ENCODE results near the gene PTPRN2.
A peak's percentile ranks its signal among the peaks of the same experiment; 100 is the strongest.

PTPRN2 gene

DNA sequence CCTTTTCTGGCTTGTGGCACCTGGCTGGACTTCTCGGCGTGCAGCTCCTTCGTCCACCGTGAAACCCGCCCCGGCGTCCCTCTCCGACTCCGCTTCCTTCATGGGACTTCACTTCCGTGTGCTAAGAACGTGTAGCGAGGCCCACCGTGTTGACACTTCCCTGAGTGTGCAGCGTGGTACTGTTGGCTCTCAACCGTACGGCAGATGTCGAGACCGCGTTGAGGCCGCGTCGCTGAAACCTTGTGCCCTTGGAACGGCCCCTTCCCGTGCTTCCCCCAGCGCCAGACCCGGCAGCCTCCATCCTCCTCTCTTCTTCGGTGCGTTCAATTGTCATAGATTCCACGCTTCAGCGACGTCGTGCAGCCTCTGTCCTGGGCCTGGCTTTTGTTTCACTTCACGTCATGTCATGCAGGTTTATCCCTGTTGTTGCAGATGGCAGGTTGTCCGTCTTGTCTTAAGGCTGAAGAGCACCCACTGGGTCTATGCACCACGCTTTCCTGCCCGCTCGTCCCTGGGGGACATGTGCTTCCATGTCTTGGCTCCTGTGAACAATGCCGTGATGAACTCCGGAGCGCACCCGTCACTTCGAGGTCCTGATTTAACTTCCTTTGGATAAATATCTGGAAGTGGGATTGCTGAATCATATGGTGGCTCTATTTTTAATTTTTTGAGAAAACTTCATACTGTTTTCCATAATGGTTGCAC lies 785.5 kb downstream of the PTPRN2 start:
- H2BK15ac ChIP-seq (ENCODE audit: low read length), result peak overlapping the region; percentile 0
- H2AK5ac ChIP-seq (ENCODE audit: low read depth, low read length), result peak overlapping the region; percentile 65
- H3K36me3 ChIP-seq (replicated peaks in 1 of 2; ENCODE audit: control insufficient read depth in 2 of 2, insufficient read depth in 2 of 2, low read length in 2 of 2), result no peaks in the 10 kb centered on the region
- peak overlapping the region; percentile 61 for H2BK12ac ChIP-seq (ENCODE audit: low read length)
- H3K27ac ChIP-seq (replicated peaks; ENCODE audit: low read length), result no peak overlapping the region
- WGBS, 2 donors (ENCODE audit: extremely low coverage in 2 of 2, insufficient read length in 2 of 2, insufficient replicate concordance in 1 of 2), result no CpG with 5 or more reads among the region's 42 CpGs
- H3K18ac ChIP-seq (ENCODE audit: low read length), result peak overlapping the region; percentile 20
- peaks cover 14 to 27% of the 10 kb centered on the region in 2 donors for H3K4me1 ChIP-seq (ENCODE audit: control insufficient read depth in 2 of 2, insufficient read depth in 1 of 2, low read depth in 1 of 2, low read length in 2 of 2)
- H3K79me1 ChIP-seq (ENCODE audit: low read depth, low read length), result no peaks in the 10 kb centered on the region
- H3K14ac ChIP-seq (ENCODE audit: low read length), result peak overlapping the region; percentile 23
- H3K27me3 ChIP-seq (ENCODE audit: control insufficient read depth in 3 of 3, insufficient read depth in 3 of 3, low read depth in 1 of 3, low read length in 3 of 3), result peaks cover 0 to 2% (median 0%) of the 10 kb centered on the region in 3 experiments
- H3K4ac ChIP-seq (ENCODE audit: low read length), result no peak overlapping the region
- H4K8ac ChIP-seq (ENCODE audit: low read depth, low read length), result no peak overlapping the region
- no peak overlapping the region for H2BK5ac ChIP-seq (ENCODE audit: low read length)
- no peak overlapping the region for H2AFZ ChIP-seq (ENCODE audit: low read length)
- no peak for DNase-seq (ENCODE audit: low spot score)
- H3K9ac ChIP-seq (ENCODE audit: low read depth, low read length, poor library complexity), result no peak overlapping the region
- H3K4me2 ChIP-seq (ENCODE audit: insufficient read depth, low read length, poor library complexity, severe bottlenecking), result no peak overlapping the region
- H3K9me3 ChIP-seq (replicated peaks in 1 of 2; ENCODE audit: control insufficient read depth in 2 of 2, insufficient read depth in 1 of 2, low read depth in 1 of 2, low read length in 2 of 2), result peaks cover 6 to 12% of the 10 kb centered on the region in 2 donors
- no peak overlapping the region for H4K91ac ChIP-seq (ENCODE audit: low read depth, low read length, poor library complexity)
- no peak overlapping the region for H2BK120ac ChIP-seq (ENCODE audit: low read depth, low read length)
- H3K4me3 ChIP-seq (ENCODE audit: low read length in 2 of 2), result no peak overlapping the region
- H3K23ac ChIP-seq (ENCODE audit: low read depth, low read length, poor library complexity), result peak overlapping the region; percentile 25

DNA sequence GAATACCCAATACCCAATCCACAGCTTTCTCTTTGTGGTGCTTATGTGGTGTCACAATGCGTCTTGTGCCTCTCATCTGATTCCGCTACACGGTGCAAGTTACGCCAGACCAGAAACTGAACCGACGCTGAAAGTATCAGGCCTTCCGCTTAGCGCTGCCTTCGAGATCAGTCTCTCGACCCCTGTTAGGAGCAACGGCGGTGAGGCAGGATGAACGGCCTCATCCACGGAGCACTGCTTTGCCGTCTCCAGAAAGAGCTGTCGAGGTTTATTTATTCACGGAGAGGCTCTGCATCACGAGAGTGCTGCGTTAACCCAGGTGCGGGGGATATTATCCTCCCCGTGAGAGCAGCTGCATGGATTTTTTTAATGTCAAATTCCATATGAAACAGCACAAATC lies 786.5 kb downstream of the PTPRN2 start:
- H3K14ac ChIP-seq (ENCODE audit: low read length), result no peak overlapping the region
- H3K4me2 ChIP-seq (ENCODE audit: insufficient read depth, low read length, poor library complexity, severe bottlenecking), result no peak overlapping the region
- H3K23ac ChIP-seq (ENCODE audit: low read depth, low read length, poor library complexity), result no peak overlapping the region
- no CpG with 5 or more reads among the region's 21 CpGs for WGBS, 2 donors (ENCODE audit: extremely low coverage in 2 of 2, insufficient read length in 2 of 2, insufficient replicate concordance in 1 of 2)
- no peak overlapping the region for H2BK12ac ChIP-seq (ENCODE audit: low read length)
- H3K9me3 ChIP-seq (replicated peaks in 1 of 2; ENCODE audit: control insufficient read depth in 2 of 2, insufficient read depth in 1 of 2, low read depth in 1 of 2, low read length in 2 of 2), result peaks cover 6 to 12% of the 10 kb centered on the region in 2 donors
- no peak overlapping the region for H2BK120ac ChIP-seq (ENCODE audit: low read depth, low read length)
- H3K18ac ChIP-seq (ENCODE audit: low read length), result no peak overlapping the region
- H3K9ac ChIP-seq (ENCODE audit: low read depth, low read length, poor library complexity), result peak overlapping the region; percentile 39
- no peaks in the 10 kb centered on the region for H3K36me3 ChIP-seq (replicated peaks in 1 of 2; ENCODE audit: control insufficient read depth in 2 of 2, insufficient read depth in 2 of 2, low read length in 2 of 2)
- H3K4me1 ChIP-seq (ENCODE audit: control insufficient read depth in 2 of 2, insufficient read depth in 1 of 2, low read depth in 1 of 2, low read length in 2 of 2), result peaks cover 11 to 18% of the 10 kb centered on the region in 2 donors
- no peak for DNase-seq (ENCODE audit: low spot score)
- no peak overlapping the region for H4K8ac ChIP-seq (ENCODE audit: low read depth, low read length)
- H2BK15ac ChIP-seq (ENCODE audit: low read length), result no peak overlapping the region
- no peak overlapping the region for H2AFZ ChIP-seq (ENCODE audit: low read length)
- no peak overlapping the region for H2AK5ac ChIP-seq (ENCODE audit: low read depth, low read length)
- H3K79me1 ChIP-seq (ENCODE audit: low read depth, low read length), result no peaks in the 10 kb centered on the region
- H2BK5ac ChIP-seq (ENCODE audit: low read length), result no peak overlapping the region
- peaks cover 0 to 2% (median 0%) of the 10 kb centered on the region in 3 experiments for H3K27me3 ChIP-seq (ENCODE audit: control insufficient read depth in 3 of 3, insufficient read depth in 3 of 3, low read depth in 1 of 3, low read length in 3 of 3)
- no peak overlapping the region for H3K27ac ChIP-seq (replicated peaks; ENCODE audit: low read length)
- H4K91ac ChIP-seq (ENCODE audit: low read depth, low read length, poor library complexity), result no peak overlapping the region
- no peak overlapping the region for H3K4me3 ChIP-seq (ENCODE audit: low read length in 2 of 2)
- H3K4ac ChIP-seq (ENCODE audit: low read length), result no peak overlapping the region

DNA sequence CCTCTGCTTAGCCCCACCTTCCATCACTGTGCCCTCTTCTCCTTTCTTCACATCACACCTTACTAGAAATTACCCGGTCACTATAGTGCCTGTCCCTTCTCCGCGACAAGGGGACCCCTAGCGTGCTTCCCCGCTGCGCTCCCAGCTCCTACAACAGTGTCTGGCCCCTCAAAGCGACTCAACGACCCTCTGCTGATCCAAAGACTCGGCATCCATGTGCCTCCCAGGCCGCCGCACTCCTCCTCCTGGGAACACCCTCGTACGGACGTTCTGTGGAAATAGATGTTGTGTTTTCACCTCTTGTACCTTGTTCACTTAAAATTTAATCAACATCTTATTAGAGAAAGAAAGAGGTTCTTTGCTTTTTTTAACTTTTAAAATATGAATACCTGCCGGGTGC lies 787.3 kb downstream of the PTPRN2 start:
- no peak overlapping the region for H3K23ac ChIP-seq (ENCODE audit: low read depth, low read length, poor library complexity)

DNA sequence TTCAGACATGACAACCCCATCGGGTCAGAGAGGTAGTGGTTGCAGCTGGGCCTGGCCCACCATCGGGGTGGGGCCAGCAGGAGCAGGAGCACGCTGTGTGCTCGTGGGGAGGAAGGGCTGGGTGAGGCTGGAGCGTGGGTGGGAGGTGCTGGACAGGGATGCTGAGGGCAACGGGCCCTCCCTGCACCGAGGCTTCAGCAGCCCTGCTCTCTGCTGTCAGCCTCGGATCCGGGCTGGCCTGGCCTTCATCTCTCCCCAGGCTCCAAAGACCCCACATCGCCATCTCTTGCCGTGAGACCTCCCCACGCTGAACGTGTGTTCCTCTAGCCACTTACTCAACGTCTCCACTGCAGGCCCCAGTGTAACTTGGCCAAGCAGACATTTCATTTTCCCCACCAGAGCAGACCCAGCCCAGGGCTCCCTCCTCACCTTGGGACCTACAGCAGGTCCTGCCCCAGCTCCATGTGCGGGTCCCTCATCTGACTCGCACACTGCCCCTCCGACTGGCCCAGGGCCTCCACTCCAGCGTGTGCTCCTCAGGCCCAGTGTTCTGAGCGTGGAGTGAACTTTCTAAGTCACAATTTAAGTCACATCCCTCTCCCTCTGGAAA lies 788.4 kb downstream of the PTPRN2 start:
- Histone ChIP-seq H2BK12ac (ENCODE audit: low read length) (no peak overlapping the region), H3K9ac (ENCODE audit: low read depth, low read length, poor library complexity) (no peak overlapping the region), H3K23ac (ENCODE audit: low read depth, low read length, poor library complexity) (no peak overlapping the region), H2BK15ac (ENCODE audit: low read length) (peak overlapping the region; percentile 50), H2BK5ac (ENCODE audit: low read length) (no peak overlapping the region), H4K91ac (ENCODE audit: low read depth, low read length, poor library complexity) (peak overlapping the region; percentile 40), H3K27ac (replicated peaks; ENCODE audit: low read length) (no peak overlapping the region), H3K4ac (ENCODE audit: low read length) (no peak overlapping the region), H3K27me3 (ENCODE audit: control insufficient read depth in 3 of 3, insufficient read depth in 3 of 3, low read depth in 1 of 3, low read length in 3 of 3) (peaks cover 0 to 2% (median 0%) of the 10 kb centered on the region in 3 experiments), H4K8ac (ENCODE audit: low read depth, low read length) (no peak overlapping the region), H2AK5ac (ENCODE audit: low read depth, low read length) (peak overlapping the region; percentile 67), H3K9me3 (replicated peaks in 1 of 2; ENCODE audit: control insufficient read depth in 2 of 2, insufficient read depth in 1 of 2, low read depth in 1 of 2, low read length in 2 of 2) (peaks cover 6 to 12% of the 10 kb centered on the region in 2 donors), H2BK120ac (ENCODE audit: low read depth, low read length) (no peak overlapping the region), H3K14ac (ENCODE audit: low read length) (no peak overlapping the region), H3K4me1 (ENCODE audit: control insufficient read depth in 2 of 2, insufficient read depth in 1 of 2, low read depth in 1 of 2, low read length in 2 of 2) (peaks cover 12 to 14% of the 10 kb centered on the region in 2 donors), H3K36me3 (replicated peaks in 1 of 2; ENCODE audit: control insufficient read depth in 2 of 2, insufficient read depth in 2 of 2, low read length in 2 of 2) (no peaks in the 10 kb centered on the region), H2AFZ (ENCODE audit: low read length) (no peak overlapping the region), H3K4me3 (ENCODE audit: low read length in 2 of 2) (peak overlapping the region in 1 of 2 donors; percentile 21), H3K79me1 (ENCODE audit: low read depth, low read length) (no peaks in the 10 kb centered on the region), H3K4me2 (ENCODE audit: insufficient read depth, low read length, poor library complexity, severe bottlenecking) (no peak overlapping the region), H3K18ac (ENCODE audit: low read length) (peak overlapping the region; percentile 50)
- no peak for DNase-seq (ENCODE audit: low spot score)
- no CpG with 5 or more reads among the region's 19 CpGs for WGBS, 2 donors (ENCODE audit: extremely low coverage in 2 of 2, insufficient read length in 2 of 2, insufficient replicate concordance in 1 of 2)

More for the DNA sequence above, 787.3 kb downstream of the PTPRN2 start:
- no peaks in the 10 kb centered on the region for H3K79me1 ChIP-seq (ENCODE audit: low read depth, low read length)
- H3K4me3 ChIP-seq (ENCODE audit: low read length in 2 of 2), result no peak overlapping the region
- WGBS, 2 donors (ENCODE audit: extremely low coverage in 2 of 2, insufficient read length in 2 of 2, insufficient replicate concordance in 1 of 2), result no CpG with 5 or more reads among the region's 15 CpGs
- H2AK5ac ChIP-seq (ENCODE audit: low read depth, low read length), result peak overlapping the region; percentile 34
- H2BK120ac ChIP-seq (ENCODE audit: low read depth, low read length), result no peak overlapping the region
- no peak overlapping the region for H3K27ac ChIP-seq (replicated peaks; ENCODE audit: low read length)
- no peak overlapping the region for H3K4me2 ChIP-seq (ENCODE audit: insufficient read depth, low read length, poor library complexity, severe bottlenecking)
- DNase-seq (ENCODE audit: low spot score), result no peak
- peaks cover 0 to 2% (median 0%) of the 10 kb centered on the region in 3 experiments for H3K27me3 ChIP-seq (ENCODE audit: control insufficient read depth in 3 of 3, insufficient read depth in 3 of 3, low read depth in 1 of 3, low read length in 3 of 3)
- H3K4me1 ChIP-seq (ENCODE audit: control insufficient read depth in 2 of 2, insufficient read depth in 1 of 2, low read depth in 1 of 2, low read length in 2 of 2), result peaks cover 10 to 11% of the 10 kb centered on the region in 2 donors
- no peak overlapping the region for H4K91ac ChIP-seq (ENCODE audit: low read depth, low read length, poor library complexity)
- H2BK5ac ChIP-seq (ENCODE audit: low read length), result no peak overlapping the region
- no peak overlapping the region for H2AFZ ChIP-seq (ENCODE audit: low read length)
- no peaks in the 10 kb centered on the region for H3K36me3 ChIP-seq (replicated peaks in 1 of 2; ENCODE audit: control insufficient read depth in 2 of 2, insufficient read depth in 2 of 2, low read length in 2 of 2)
- H3K4ac ChIP-seq (ENCODE audit: low read length), result no peak overlapping the region
- H2BK12ac ChIP-seq (ENCODE audit: low read length), result no peak overlapping the region
- peak overlapping the region; percentile 79 for H3K18ac ChIP-seq (ENCODE audit: low read length)
- H4K8ac ChIP-seq (ENCODE audit: low read depth, low read length), result no peak overlapping the region
- no peak overlapping the region for H2BK15ac ChIP-seq (ENCODE audit: low read length)
- H3K9ac ChIP-seq (ENCODE audit: low read depth, low read length, poor library complexity), result no peak overlapping the region
- no peak overlapping the region for H3K14ac ChIP-seq (ENCODE audit: low read length)
- peaks cover 6 to 12% of the 10 kb centered on the region in 2 donors for H3K9me3 ChIP-seq (replicated peaks in 1 of 2; ENCODE audit: control insufficient read depth in 2 of 2, insufficient read depth in 1 of 2, low read depth in 1 of 2, low read length in 2 of 2)
